BE2C (cell line): ENCODE measurements around the gene SH3TC1.

Experiments used
- DNase-seq: peaks from one replicate; pipeline ENCODE4 v3.0.0-alpha.2; 2020
- H3K27me3 ChIP-seq: fragments of 250-450 bp; sonication (Bioruptor Pico); 2 replicates; pipeline ENCODE4 v1.5.1; 2020; ENCODE audit warnings: mild to moderate bottlenecking
- H3K36me3 ChIP-seq: fragments of 250-450 bp; sonication (Bioruptor Pico); 2 replicates; pipeline ENCODE4 v1.5.1; 2020; ENCODE audit warnings: mild to moderate bottlenecking
- H3K4me1 ChIP-seq: fragments of 250-450 bp; sonication (Bioruptor Pico); 2 replicates; pipeline ENCODE4 v1.5.1; 2020
- H3K4me3 ChIP-seq: 2 replicates; pipeline ENCODE4 v1.5.1; 2011; ENCODE audit warnings: low read depth, low read length
- H3K9me3 ChIP-seq: fragments of 250-450 bp; sonication (Bioruptor Pico); 2 replicates; pipeline ENCODE4 v1.5.1; 2020
- CTCF ChIP-seq: IDR thresholded peaks from 2 replicates; pipeline ENCODE4 v1.5.1; 2012; ENCODE audit warnings: mild to moderate bottlenecking, low read depth, low read length

SH3TC1 gene

GRCh38 chr4:8192748-8193738 lies 6.0 kb upstream of the SH3TC1 start:
- TF ChIP-seq CTCF, result peak; percentile 39
- Histone ChIP-seq H3K4me3 (no peak overlapping the region), H3K36me3 (no peaks in the 10 kb centered on the region), H3K9me3 (no peaks in the 10 kb centered on the region), H3K27me3 (no peaks in the 10 kb centered on the region), H3K4me1 (peaks cover 7% of the 10 kb centered on the region)
- DNase-seq, result peak; percentile 83

DNA sequence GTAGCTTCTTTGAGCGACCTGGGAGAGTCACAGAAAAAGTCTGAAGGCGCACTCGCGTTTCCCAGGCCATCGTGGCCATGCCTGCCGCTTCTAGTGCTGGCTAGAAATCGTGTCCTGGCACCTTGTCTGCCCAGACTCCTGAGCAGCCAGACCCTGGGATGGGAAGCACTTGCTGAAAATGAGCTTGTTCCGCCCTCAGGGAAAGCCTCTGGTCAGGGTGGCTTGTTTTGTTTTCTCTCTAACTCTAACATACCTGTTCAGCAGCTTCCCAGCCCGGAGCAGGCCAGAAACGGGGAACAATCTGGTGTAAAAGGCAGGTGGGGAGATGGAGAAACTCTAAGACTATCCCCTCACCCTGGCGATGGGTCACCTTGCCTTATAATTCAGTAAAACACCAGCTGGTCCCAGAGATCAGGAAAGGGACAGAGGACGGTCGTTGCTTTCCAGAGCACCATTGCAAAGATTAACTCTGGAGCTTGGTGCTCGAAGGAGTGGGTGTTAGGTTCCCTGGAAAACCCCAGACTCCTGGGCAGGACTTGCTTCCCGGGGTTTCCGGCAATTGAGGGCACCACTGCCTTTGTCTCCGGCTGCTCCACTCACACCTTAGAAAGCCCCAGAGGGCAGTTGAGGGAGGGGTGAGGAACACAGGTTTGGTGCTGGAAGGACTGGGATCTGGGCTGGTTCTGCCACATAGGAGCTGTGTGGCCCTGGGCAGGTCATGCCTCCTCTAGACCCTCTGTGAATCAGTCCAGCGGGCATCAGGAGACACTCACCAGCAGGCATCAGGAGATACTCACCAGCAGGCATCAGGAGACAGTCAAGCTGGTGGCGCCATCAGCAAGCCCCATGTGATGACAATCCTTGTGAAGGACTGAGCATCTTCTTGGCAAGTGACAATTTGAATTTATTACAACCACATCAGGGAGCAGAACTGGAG lies 4.5 kb upstream of the SH3TC1 start:
- H3K9me3 ChIP-seq, result no peaks in the 10 kb centered on the region
- no peak for TF ChIP-seq CTCF
- H3K4me1 ChIP-seq, result peaks cover 13% of the 10 kb centered on the region
- DNase-seq, result no peak
- no peak overlapping the region for H3K4me3 ChIP-seq
- no peaks in the 10 kb centered on the region for H3K27me3 ChIP-seq
- no peaks in the 10 kb centered on the region for H3K36me3 ChIP-seq

DNA sequence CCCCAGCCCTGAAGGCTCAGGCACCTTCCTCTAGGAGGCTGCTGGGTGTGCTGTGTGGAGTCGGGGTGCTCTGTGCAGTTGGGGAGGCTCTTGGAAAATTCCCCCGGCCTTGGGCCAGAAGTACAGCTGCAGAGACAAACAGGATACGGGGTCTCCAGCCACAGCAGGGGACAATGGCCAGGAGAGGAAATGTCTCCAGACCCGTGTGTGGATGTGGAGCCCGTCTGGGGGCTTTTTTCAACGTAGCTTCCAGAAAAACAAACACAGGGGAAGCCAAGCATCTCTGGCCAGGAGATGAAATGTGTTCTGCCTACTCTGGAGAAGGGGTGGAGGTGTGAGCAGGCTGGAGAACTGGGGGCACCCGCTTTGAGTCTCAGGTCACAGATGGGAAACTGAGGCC lies 3.7 kb upstream of the SH3TC1 start:
- H3K27me3 ChIP-seq, result no peaks in the 10 kb centered on the region
- H3K9me3 ChIP-seq, result no peaks in the 10 kb centered on the region
- no peak overlapping the region for H3K4me3 ChIP-seq
- peaks cover 21% of the 10 kb centered on the region for H3K4me1 ChIP-seq
- no peak for TF ChIP-seq CTCF
- no peaks in the 10 kb centered on the region for H3K36me3 ChIP-seq
- no peak for DNase-seq

DNA sequence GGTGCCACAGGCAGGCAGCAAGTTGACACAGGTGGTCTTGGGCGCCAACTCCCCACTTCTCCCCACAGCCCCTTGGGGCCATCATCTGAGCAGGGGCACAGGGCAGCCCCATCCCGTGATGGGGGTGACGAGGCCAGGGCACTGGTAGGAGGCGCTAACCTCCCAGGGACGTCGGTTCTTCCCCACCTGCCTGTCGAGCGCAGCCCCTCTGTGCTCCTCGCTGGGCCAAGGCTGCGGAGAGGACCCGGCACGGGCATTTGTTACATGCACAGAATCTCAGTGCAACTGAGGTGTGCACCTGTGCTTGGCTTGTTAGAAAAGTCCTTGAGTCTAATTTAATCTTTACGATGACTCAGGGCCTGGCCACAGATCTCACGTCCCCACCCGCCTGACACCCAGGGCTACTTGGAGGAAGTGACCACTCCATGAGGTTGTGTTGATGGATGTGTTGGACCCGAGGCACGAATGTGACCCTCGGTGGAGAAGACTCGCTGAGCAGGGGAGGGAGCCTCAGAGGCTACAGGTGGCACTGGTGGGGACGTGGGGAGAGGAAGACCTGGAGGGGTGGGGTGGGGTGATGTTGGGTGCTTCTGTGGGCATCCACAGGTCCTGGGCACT lies 3.1 kb upstream of the SH3TC1 start:
- no peaks in the 10 kb centered on the region for H3K9me3 ChIP-seq
- no peaks in the 10 kb centered on the region for H3K27me3 ChIP-seq
- no peak overlapping the region for H3K4me3 ChIP-seq
- no peak for DNase-seq
- no peak for TF ChIP-seq CTCF
- peaks cover 27% of the 10 kb centered on the region for H3K4me1 ChIP-seq
- H3K36me3 ChIP-seq, result no peaks in the 10 kb centered on the region

DNA sequence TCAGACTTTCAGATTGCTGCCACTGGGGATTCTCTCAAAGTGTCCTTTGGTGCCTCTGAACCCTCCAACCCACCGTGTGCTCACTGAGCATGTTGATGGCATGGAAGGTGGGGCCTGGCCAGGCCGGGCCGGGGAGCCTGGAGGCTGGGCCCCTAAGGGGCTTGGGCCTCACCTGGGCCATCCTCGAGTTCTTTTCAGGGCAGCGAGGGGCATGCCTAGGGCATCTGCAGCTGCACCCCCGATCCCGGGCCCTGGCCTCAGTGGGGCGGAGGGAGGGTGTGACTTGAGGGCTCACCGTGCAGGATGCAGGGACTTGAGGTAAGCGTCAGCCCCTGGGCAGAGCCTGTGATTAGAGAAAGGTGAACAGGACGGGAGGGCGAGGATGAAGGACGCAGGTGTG lies 1.6 kb upstream of the SH3TC1 start:
- Histone ChIP-seq H3K4me1 (peaks cover 42% of the 10 kb centered on the region), H3K9me3 (no peaks in the 10 kb centered on the region), H3K4me3 (no peak overlapping the region), H3K36me3 (no peaks in the 10 kb centered on the region), H3K27me3 (no peaks in the 10 kb centered on the region)
- no peak for DNase-seq
- no peak for TF ChIP-seq CTCF
